ENCODE results near the gene TOM1L2.
A peak's percentile ranks its signal among the peaks of the same experiment; 100 is the strongest.

TOM1L2 gene

DNA sequence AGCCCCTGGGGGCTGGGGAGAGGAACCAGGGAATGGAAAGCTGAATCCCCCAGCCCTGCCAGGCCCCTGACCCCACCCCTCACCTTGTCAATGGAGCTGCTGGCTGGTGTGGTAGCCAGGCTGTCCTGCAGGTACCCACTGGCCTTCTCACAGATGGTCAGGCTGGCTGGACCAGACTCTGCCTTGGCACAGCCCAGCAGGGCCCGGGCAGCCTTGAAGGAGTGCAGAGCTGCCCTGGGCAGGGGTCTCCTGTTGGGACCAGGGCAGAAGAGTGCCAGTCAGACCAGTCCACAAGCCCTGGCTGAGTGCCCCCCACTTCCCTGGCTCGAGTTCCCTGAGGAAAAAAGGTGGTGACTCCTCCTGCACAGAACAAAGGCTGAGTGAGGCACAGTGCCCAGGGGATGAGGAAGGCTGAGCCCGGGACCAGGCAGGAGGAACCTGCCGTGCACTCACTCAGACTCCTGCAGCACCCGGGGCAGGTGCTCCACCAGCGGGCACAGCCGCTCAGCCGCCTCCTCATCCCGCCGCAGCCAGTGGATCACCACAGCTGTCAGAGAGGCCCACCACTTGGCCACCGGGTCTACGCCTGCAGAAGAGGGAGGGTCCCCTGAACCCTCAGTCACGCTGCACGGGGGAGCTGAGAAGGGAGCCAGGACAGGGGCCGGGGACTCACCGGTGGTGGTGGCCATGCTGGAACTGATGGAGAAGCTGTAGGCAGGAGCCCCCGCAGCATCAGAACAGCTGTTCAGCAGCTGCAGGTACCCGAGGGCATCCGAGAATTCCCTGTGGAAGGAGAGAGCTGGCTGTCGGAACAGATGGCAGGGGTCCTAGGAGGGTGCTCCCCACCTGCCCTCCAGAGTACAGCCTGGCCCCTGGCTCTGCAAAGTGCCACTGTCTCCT, 157.8 kb downstream of the TOM1L2 start:
- H3K4me1 ChIP-seq (ENCODE audit: insufficient read depth, low read length), result peaks cover 25% of the 10 kb centered on the region
- no peak overlapping the region for H3K9ac ChIP-seq (ENCODE audit: low read length)
- H3K4me3 ChIP-seq (ENCODE audit: low read depth in 1 of 2, low read length in 2 of 2), result no peak overlapping the region
- H3K27ac ChIP-seq (ENCODE audit: low read depth, low read length), result no peak overlapping the region
- H3K36me3 ChIP-seq (ENCODE audit: insufficient read depth, low read length), result peaks cover 16% of the 10 kb centered on the region
- no peaks in the 10 kb centered on the region for H3K9me3 ChIP-seq (ENCODE audit: low read length)
- no peaks in the 10 kb centered on the region for H3K27me3 ChIP-seq (ENCODE audit: control insufficient read depth in 1 of 2, insufficient read depth in 2 of 2, low read length in 2 of 2)

GRCh38 chr17:17813725-17814095, 158.5 kb downstream of the TOM1L2 start:
- H3K4me3 ChIP-seq (ENCODE audit: low read depth in 1 of 2, low read length in 2 of 2), result no peak overlapping the region
- no peak overlapping the region for H3K9ac ChIP-seq (ENCODE audit: low read length)
- H3K4me1 ChIP-seq (ENCODE audit: insufficient read depth, low read length), result peaks cover 23% of the 10 kb centered on the region
- H3K27ac ChIP-seq (ENCODE audit: low read depth, low read length), result no peak overlapping the region
- H3K27me3 ChIP-seq (ENCODE audit: control insufficient read depth in 1 of 2, insufficient read depth in 2 of 2, low read length in 2 of 2), result no peaks in the 10 kb centered on the region
- peaks cover 9% of the 10 kb centered on the region for H3K36me3 ChIP-seq (ENCODE audit: insufficient read depth, low read length)
- no peaks in the 10 kb centered on the region for H3K9me3 ChIP-seq (ENCODE audit: low read length)

DNA sequence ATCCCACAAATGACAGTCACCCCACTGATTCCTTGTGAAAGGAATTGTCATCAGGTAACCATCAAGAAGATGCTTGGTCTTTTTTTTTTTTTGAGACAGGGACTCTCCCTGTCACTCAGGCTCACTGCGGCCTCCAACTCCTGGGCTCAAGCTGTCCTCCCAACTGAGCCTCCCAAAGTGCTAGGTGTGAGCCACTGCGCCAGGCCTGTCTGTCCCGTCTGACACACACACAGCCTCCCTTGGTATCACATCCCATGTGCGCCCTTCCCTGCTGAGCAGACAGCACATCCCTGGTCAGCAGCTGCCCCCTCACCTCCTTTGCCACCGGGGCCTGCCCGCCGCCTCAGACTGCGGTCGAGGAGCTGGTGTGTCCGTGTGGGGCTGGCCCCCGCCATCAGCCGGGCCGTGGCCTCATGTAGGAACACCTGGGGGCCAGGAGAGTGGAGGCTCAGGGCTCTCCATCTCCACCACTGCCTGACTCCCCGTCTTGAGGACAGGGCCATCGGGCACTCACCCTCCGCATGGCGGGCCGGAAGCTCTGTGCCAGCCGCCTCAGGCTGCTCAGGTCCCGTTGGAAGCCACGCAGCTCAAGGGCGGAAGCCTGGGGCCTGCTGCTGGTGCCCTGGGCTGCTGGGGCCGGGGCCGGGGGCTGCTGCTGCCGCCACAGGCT, 159.0 kb downstream of the TOM1L2 start:
- Histone ChIP-seq H3K27me3 (ENCODE audit: control insufficient read depth in 1 of 2, insufficient read depth in 2 of 2, low read length in 2 of 2) (no peaks in the 10 kb centered on the region), H3K4me1 (ENCODE audit: insufficient read depth, low read length) (peaks cover 23% of the 10 kb centered on the region), H3K27ac (ENCODE audit: low read depth, low read length) (no peak overlapping the region), H3K9ac (ENCODE audit: low read length) (no peak overlapping the region), H3K9me3 (ENCODE audit: low read length) (no peaks in the 10 kb centered on the region), H3K36me3 (ENCODE audit: insufficient read depth, low read length) (peaks cover 4% of the 10 kb centered on the region), H3K4me3 (ENCODE audit: low read depth in 1 of 2, low read length in 2 of 2) (no peak overlapping the region)

- Histone ChIP-seq H3K9me3 (ENCODE audit: low read length) (no peaks in the 10 kb centered on the region), H3K4me1 (ENCODE audit: insufficient read depth, low read length) (peaks cover 23% of the 10 kb centered on the region), H3K36me3 (ENCODE audit: insufficient read depth, low read length) (peaks cover 4% of the 10 kb centered on the region), H3K4me3 (ENCODE audit: low read depth in 1 of 2, low read length in 2 of 2) (no peak overlapping the region), H3K9ac (ENCODE audit: low read length) (no peak overlapping the region), H3K27ac (ENCODE audit: low read depth, low read length) (no peak overlapping the region), H3K27me3 (ENCODE audit: control insufficient read depth in 1 of 2, insufficient read depth in 2 of 2, low read length in 2 of 2) (no peaks in the 10 kb centered on the region)
These were observed 159.8 kb downstream of the TOM1L2 start for GRCh38 chr17:17812211-17813054.

DNA sequence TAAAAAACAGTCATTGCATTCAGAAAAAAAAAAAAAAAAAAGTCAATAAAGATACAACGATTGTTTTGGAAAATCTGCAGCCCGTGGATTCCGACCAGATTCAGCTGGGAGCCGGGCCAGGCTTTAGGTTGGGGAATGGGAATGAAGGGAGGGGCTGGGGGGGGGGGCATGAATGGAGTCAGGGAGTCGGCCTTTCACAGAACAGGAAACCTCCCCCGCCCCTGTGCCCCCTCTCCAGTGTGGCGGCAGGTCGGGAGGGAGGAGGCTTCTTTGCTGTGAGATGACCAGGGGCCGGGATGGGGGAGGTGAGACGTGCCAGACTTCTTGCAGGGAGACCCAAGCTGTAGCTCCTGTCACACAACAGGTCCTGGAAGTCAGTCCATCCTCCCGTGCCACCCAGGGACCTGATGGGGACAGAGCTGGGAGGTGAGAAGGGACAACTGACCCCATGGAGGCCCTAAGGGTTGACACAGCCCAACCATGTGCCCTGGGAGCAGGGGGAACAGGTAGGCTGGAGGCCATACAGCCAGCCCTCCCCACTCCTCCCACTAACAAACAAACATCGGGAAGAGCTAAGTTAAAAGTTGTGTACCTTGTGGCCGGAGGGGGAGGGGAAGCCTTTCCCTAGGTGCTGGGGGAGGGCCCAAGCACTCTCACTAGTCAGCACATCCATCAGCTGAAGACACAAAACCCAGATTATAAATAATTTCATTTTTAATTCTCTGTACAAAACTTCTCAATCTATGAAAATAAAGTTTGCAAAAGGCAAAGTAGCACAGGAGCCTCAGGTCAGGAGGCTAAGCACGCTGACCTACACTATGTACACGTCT, 160.6 kb downstream of the TOM1L2 start:
- H3K9me3 ChIP-seq (ENCODE audit: low read length), result no peaks in the 10 kb centered on the region
- no peaks in the 10 kb centered on the region for H3K27me3 ChIP-seq (ENCODE audit: control insufficient read depth in 1 of 2, insufficient read depth in 2 of 2, low read length in 2 of 2)
- H3K9ac ChIP-seq (ENCODE audit: low read length), result no peak overlapping the region
- H3K27ac ChIP-seq (ENCODE audit: low read depth, low read length), result no peak overlapping the region
- H3K36me3 ChIP-seq (ENCODE audit: insufficient read depth, low read length), result peaks cover 4% of the 10 kb centered on the region
- H3K4me3 ChIP-seq (ENCODE audit: low read depth in 1 of 2, low read length in 2 of 2), result no peak overlapping the region
- peaks cover 23% of the 10 kb centered on the region for H3K4me1 ChIP-seq (ENCODE audit: insufficient read depth, low read length)

GRCh38 chr17:17810895-17811248, 161.3 kb downstream of the TOM1L2 start:
- H3K9ac ChIP-seq (ENCODE audit: low read length), result no peak overlapping the region
- H3K4me3 ChIP-seq (ENCODE audit: low read depth in 1 of 2, low read length in 2 of 2), result no peak overlapping the region
- H3K27me3 ChIP-seq (ENCODE audit: control insufficient read depth in 1 of 2, insufficient read depth in 2 of 2, low read length in 2 of 2), result no peaks in the 10 kb centered on the region
- peak overlapping the region; percentile 63 for H3K27ac ChIP-seq (ENCODE audit: low read depth, low read length)
- no peaks in the 10 kb centered on the region for H3K9me3 ChIP-seq (ENCODE audit: low read length)
- H3K4me1 ChIP-seq (ENCODE audit: insufficient read depth, low read length), result peaks cover 23% of the 10 kb centered on the region
- H3K36me3 ChIP-seq (ENCODE audit: insufficient read depth, low read length), result peaks cover 11% of the 10 kb centered on the region

DNA sequence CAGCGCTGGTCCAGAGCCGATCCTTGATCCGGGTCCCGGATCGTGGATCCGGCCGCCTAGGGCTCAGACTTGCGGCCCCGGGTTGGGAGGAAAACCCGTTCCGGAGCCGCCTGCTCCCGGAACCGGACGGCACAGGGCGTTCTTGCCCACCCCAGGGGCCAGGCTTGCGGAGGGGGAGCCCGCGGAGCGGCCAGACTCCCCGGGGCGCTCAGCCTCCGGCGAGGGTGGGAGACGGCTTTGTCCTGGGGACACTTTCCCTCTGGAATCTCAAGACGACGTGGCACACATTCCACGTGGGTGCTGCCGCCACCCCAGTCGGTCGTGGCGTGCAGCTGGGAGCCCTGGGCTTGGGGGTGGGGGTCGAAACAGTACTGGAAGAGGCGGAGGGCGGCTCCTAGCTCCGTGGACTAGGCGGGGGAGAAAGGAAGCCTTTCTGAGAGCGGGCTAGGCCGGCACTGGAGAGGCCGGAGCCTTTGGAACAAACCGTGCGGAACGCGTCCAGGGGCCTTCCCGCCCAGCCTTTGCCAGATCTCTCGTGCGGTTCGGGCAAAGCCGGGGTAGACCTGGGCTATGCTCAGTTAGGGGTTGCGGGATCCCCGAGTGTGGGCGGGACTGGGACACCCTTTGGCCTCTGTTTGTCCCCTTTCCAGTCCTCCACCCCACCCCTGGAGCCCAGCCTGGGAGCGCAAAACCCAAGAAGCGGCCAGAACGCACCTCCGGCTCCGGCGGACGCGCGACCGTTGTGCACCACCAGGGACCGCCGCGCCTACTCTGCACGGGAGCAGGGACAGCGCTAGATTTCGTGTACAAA, 161.9 kb downstream of the TOM1L2 start:
- Histone ChIP-seq H3K27ac (ENCODE audit: low read depth, low read length) (peak overlapping the region; percentile 63), H3K9me3 (ENCODE audit: low read length) (no peaks in the 10 kb centered on the region), H3K36me3 (ENCODE audit: insufficient read depth, low read length) (peaks cover 12% of the 10 kb centered on the region), H3K4me3 (ENCODE audit: low read depth in 1 of 2, low read length in 2 of 2) (peak overlapping the region; percentile 20 to 27), H3K9ac (ENCODE audit: low read length) (no peak overlapping the region), H3K4me1 (ENCODE audit: insufficient read depth, low read length) (peaks cover 18% of the 10 kb centered on the region), H3K27me3 (ENCODE audit: control insufficient read depth in 1 of 2, insufficient read depth in 2 of 2, low read length in 2 of 2) (no peaks in the 10 kb centered on the region)

GRCh38 chr17:17809531-17810083, 162.6 kb downstream of the TOM1L2 start:
- Histone ChIP-seq H3K9ac (ENCODE audit: low read length) (no peak overlapping the region), H3K4me1 (ENCODE audit: insufficient read depth, low read length) (peaks cover 15% of the 10 kb centered on the region), H3K9me3 (ENCODE audit: low read length) (no peaks in the 10 kb centered on the region), H3K27ac (ENCODE audit: low read depth, low read length) (no peak overlapping the region), H3K27me3 (ENCODE audit: control insufficient read depth in 1 of 2, insufficient read depth in 2 of 2, low read length in 2 of 2) (no peaks in the 10 kb centered on the region), H3K36me3 (ENCODE audit: insufficient read depth, low read length) (peaks cover 12% of the 10 kb centered on the region), H3K4me3 (ENCODE audit: low read depth in 1 of 2, low read length in 2 of 2) (peak overlapping the region; percentile 20 to 27)

- Histone ChIP-seq H3K36me3 (ENCODE audit: insufficient read depth, low read length) (peaks cover 18% of the 10 kb centered on the region), H3K4me3 (ENCODE audit: low read depth in 1 of 2, low read length in 2 of 2) (no peak overlapping the region), H3K9ac (ENCODE audit: low read length) (no peak overlapping the region), H3K27ac (ENCODE audit: low read depth, low read length) (peak overlapping the region; percentile 44), H3K27me3 (ENCODE audit: control insufficient read depth in 1 of 2, insufficient read depth in 2 of 2, low read length in 2 of 2) (no peaks in the 10 kb centered on the region), H3K4me1 (ENCODE audit: insufficient read depth, low read length) (peaks cover 15% of the 10 kb centered on the region), H3K9me3 (ENCODE audit: low read length) (no peaks in the 10 kb centered on the region)
These were observed 163.3 kb downstream of the TOM1L2 start for GRCh38 chr17:17808706-17809432.

Data from muscle layer of colon (tissue), 2 donors.